A549 (cell line): ENCODE data around the gene PITPNM3. TPM values are rescaled to one million over a fixed set of nuclear protein-coding genes. Genes with fewer than 3 reads are reported as not detected.

Source experiments
- ATAC-seq, 2 experiments: fragments of 200-7000 bp in 1 of 2; fragments of >200 bp in 1 of 2; cut with Nextera tagmentation in 1 of 2; cut with Tn5 transposase in 1 of 2; 3 replicates each; pipeline versions ENCODE4 v1.8.0 to v1.9.1; 2018 to 2020; ENCODE audit warnings: mild to moderate bottlenecking in 1 of 2, moderate library complexity in 1 of 2
- CTCF ChIA-PET: fragments of 300-600 bp; sonication (Branson Sonifier 250); formaldehyde crosslinking; extraction: SDS; loops from one replicate; lab custom pipeline; 2021; ENCODE audit warnings: antibody characterized with exemption, inconsistent platforms; lab: Yijun Ruan, JAX
- POLR2A ChIA-PET: fragments of 350-600 bp; formaldehyde crosslinking; extraction: SDS; loops from one replicate; lab custom pipeline; 2021; ENCODE audit warnings: antibody characterized with exemption, inconsistent platforms; lab: Yijun Ruan, JAX
- DNase-seq, 2 experiments: peaks; one replicate each; pipeline versions ENCODE4 v3.0.0 to v3.0.0-alpha.2; 2011 to 2016; ENCODE audit warnings: low read depth in 1 of 2, low spot score in 1 of 2
- FAIRE-seq: peaks from 2 replicates; lab custom pipeline; 2011; peaks lifted over from hg19 to GRCh38; lab: Jason Lieb, UNC
- H3K27ac ChIP-seq, 2 experiments: fragments of >200 bp; sonication (Bioruptor Twin); formaldehyde crosslinking; 3 replicates each; pipeline ENCODE4 v1.5.1; 2016 to 2017
- H3K4me1 ChIP-seq: fragments of >200 bp; sonication (Bioruptor Twin); formaldehyde crosslinking; 3 replicates; pipeline ENCODE4 v1.6.1; 2016
- H3K4me2 ChIP-seq: fragments of >200 bp; sonication (Bioruptor Twin); formaldehyde crosslinking; 3 replicates; pipeline ENCODE4 v1.6.1; 2016
- H3K4me3 ChIP-seq: fragments of >200 bp; sonication (Bioruptor Twin); formaldehyde crosslinking; 3 replicates; pipeline ENCODE4 v1.5.1; 2016
- H3K9me3 ChIP-seq: fragments of >200 bp; sonication (Bioruptor Twin); formaldehyde crosslinking; 3 replicates; pipeline ENCODE4 v1.6.1; 2016
- ATOH8 ChIP-seq: fragments of 250-450 bp; sonication (Bioruptor Pico); IDR thresholded peaks from 2 replicates; pipeline ENCODE4 v1.5.0; 2020; ENCODE audit warnings: low read depth, mild to moderate bottlenecking, moderate library complexity
- CHD2 ChIP-seq: fragments of 150-350 bp; IDR thresholded peaks from 2 replicates; pipeline ENCODE4 v1.6.1; 2014; ENCODE audit warnings: low read length; ENCODE audit not compliant: partially characterized antibody
- EHMT2 ChIP-seq: fragments of 200-600 bp; sonication (generic); IDR thresholded peaks from 2 replicates; pipeline ENCODE4 v1.6.1; 2016; ENCODE audit warnings: antibody characterized with exemption, low read depth, mild to moderate bottlenecking, moderate library complexity
- HEYL ChIP-seq: fragments of 250-450 bp; sonication (Bioruptor Pico); IDR thresholded peaks from 2 replicates; pipeline ENCODE4 v1.8.0; 2021; ENCODE audit warnings: mild to moderate bottlenecking, moderate library complexity
- HOXB13 ChIP-seq: fragments of 250-450 bp; sonication (Bioruptor Pico); IDR thresholded peaks from 2 replicates; pipeline ENCODE4 v1.5.0; 2020; ENCODE audit warnings: low read depth, mild to moderate bottlenecking, moderate library complexity
- HOXB5 ChIP-seq: fragments of 250-450 bp; sonication (Bioruptor Pico); IDR thresholded peaks from 2 replicates; pipeline ENCODE4 v1.5.0; 2020; ENCODE audit warnings: mild to moderate bottlenecking, moderate library complexity
- KDM1A ChIP-seq: fragments of 200-600 bp; sonication (generic); IDR thresholded peaks from 2 replicates; pipeline ENCODE4 v1.6.1; 2016; ENCODE audit warnings: low read depth, mild to moderate bottlenecking
- MAZ ChIP-seq: fragments of 150-350 bp; IDR thresholded peaks from 2 replicates; pipeline ENCODE4 v1.6.1; 2014; ENCODE audit warnings: antibody characterized with exemption, low read depth, low read length, borderline replicate concordance
- PBX3 ChIP-seq: IDR thresholded peaks from 2 replicates; pipeline ENCODE4 v1.6.1; 2012
- RARB ChIP-seq: fragments of 250-450 bp; sonication (Bioruptor Pico); IDR thresholded peaks from 2 replicates; pipeline ENCODE4 v1.8.0; 2021; ENCODE audit warnings: mild to moderate bottlenecking, moderate library complexity
- REST ChIP-seq: fragments of 200-600 bp; sonication (generic); IDR thresholded peaks from 2 replicates; pipeline ENCODE4 v1.6.1; 2016; ENCODE audit warnings: antibody characterized with exemption, mild to moderate bottlenecking, moderate library complexity
- WGBS: methylation state at CpG from one replicate; pipeline ENCODE4 v1.1.6; 2017; ENCODE audit errors: missing lambda C conversion rate; 5-methylcytosine and 5-hydroxymethylcytosine counted together
- polyA plus RNA-seq, 4 experiments: library from polyadenylated mRNA; depleted of rRNA in 3 of 4; stranded (reverse); fragments of >200 nt; fragmentation: RNase III in 1 of 4; extraction: RNeasy Plus Mini Kit Qiagen cat#74134 plus additional on column Dnase treatment in 1 of 4; gene quantifications; 2 replicates in 3 of 4; 3 replicates in 1 of 4; pipeline ENCODE4 v1.2.3, GENCODE V29; 2011 to 2017
- TF ChIP-seq, protein P1 (sequence below): fragments of >200 bp; sonication (Bioruptor Twin); formaldehyde crosslinking; IDR thresholded peaks from 3 replicates; pipeline ENCODE4 v1.5.1; 2016

Gene PITPNM3
- polyA plus RNA-seq, 2 of the 4 experiments (the other 2 are of a cell fraction): 0.80 to 2.2 TPM

DNA sequence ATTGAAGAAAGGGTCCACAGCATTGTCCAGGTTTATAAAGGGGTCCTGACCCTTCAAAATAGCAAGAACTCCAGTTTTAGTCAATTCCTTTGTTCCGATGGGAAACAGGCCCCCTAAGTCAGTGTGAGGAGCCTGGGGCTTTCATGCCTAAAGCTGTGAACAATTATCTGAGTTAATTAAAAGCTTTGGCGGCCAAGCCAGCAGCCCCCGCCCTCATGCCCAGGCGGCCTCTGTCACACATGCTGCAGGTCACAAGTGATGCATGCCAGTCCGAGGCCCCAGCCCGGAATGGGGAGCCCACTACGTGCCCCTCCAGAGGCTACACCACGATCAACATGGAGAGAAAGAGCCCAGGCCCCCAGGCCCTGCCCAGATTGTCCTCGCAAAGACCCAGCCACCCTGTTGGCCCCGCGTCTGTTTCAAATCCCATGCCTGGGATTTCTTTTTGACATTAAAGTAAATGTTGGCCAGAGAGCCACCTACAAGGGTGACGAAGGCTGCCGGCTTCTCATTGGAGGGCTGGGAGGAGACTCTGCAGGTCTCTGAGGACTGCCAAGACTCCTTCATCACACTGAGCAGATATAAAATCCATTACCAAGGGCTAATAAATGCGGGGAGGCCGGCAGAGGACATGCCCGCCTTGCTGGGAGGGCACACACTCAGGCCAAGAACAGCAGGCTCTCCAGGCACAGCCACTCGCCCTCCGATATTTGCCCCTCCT lies 14.5 kb upstream of the PITPNM3 start:
- Histone ChIP-seq H3K27ac (no peak overlapping the region), H3K4me2 (no peak overlapping the region), H3K9me3 (no peaks in the 10 kb centered on the region), H3K4me1 (0 out of 3 replicates have a peak, but pooled peaks cover 8% of the 10 kb centered on the region), H3K4me3 (no peak overlapping the region)
- ChIA-PET CTCF (interaction anchor here (0.6 to 2.3 kb wide), 3 partner anchors 10 to 91 kb away, joined by 3 to 5 read pairs (median 4); no protein-coding TSS in a partner anchor), POLR2A (interaction anchor here (0.7 kb wide), 1 partner anchor 1379 kb away, joined by 4 read pairs; the partner anchor contains the start of gene ZNF594)
- FAIRE-seq: no peak
- TF ChIP-seq HOXB5 (CRISPR knock-in tag) (no peak), KDM1A (no peak)
- ATAC-seq: no peak
- 93% methylated on average over 18 of the region's 18 CpGs for whole genome bisulfite sequencing
- no peak for DNase-seq

DNA sequence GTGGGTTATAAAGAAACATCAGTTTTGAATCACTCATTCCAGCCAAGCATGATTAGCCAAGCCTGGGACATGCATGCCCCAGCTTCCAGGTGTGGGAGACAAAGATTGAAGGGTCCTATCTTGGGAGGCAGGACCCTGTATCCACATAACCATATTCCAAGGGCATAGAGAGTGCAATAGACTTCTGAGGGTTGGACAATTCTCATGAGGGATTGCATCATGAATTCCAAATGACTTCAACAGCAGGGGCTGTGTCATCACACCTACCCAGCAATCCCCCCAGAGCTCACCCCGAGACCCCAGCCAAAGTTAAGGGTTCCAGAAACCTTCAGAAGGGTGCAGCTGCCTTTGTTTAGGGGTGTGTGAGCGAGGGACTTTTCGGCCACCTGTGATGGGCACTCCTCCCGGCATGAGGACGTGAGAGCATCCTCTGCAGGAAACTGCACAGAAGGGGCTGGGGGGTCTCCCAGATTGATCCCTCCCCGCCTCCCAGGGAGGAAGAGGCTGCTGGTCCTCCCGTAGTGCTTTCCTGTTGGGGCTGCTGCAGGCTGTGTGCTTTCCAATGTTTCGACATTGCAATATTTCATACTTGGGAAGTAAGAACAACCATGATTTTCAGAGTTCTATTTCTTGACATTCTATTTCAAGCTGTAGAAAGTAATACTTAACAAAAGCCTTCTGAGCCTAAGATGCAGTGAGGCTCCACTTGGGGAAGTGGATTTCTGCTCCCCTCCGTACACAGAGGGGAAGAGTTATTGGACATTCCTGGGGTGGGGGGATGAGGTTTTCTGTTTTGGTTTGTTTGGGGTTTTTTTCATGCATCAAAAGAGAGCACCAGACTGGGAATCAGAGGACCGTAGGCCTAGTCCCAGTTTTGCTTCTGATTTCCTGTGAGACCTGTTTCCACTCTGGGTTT lies 13.3 kb upstream of the PITPNM3 start:
- ATAC-seq (no peak), FAIRE-seq (no peak), DNase-seq (no peak)
- no peak for TF ChIP-seq RARB
- TF ChIP-seq, protein P1, sequence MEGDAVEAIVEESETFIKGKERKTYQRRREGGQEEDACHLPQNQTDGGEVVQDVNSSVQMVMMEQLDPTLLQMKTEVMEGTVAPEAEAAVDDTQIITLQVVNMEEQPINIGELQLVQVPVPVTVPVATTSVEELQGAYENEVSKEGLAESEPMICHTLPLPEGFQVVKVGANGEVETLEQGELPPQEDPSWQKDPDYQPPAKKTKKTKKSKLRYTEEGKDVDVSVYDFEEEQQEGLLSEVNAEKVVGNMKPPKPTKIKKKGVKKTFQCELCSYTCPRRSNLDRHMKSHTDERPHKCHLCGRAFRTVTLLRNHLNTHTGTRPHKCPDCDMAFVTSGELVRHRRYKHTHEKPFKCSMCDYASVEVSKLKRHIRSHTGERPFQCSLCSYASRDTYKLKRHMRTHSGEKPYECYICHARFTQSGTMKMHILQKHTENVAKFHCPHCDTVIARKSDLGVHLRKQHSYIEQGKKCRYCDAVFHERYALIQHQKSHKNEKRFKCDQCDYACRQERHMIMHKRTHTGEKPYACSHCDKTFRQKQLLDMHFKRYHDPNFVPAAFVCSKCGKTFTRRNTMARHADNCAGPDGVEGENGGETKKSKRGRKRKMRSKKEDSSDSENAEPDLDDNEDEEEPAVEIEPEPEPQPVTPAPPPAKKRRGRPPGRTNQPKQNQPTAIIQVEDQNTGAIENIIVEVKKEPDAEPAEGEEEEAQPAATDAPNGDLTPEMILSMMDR: no peak
- no peak for TF ChIP-seq HOXB13 (CRISPR knock-in tag)
- no peak for TF ChIP-seq ATOH8 (CRISPR knock-in tag)
- TF ChIP-seq EHMT2: no peak
- TF ChIP-seq REST: no peak
- no peak for TF ChIP-seq PBX3
- no peak for TF ChIP-seq CHD2
- TF ChIP-seq MAZ: no peak
- TF ChIP-seq HEYL (CRISPR knock-in tag): no peak
- ChIA-PET POLR2A (interaction anchor here (0.6 kb wide), 1 partner anchor 38 kb away, joined by 3 read pairs; no protein-coding TSS in a partner anchor), CTCF (interaction anchor here (1.7 to 2.3 kb wide), 2 partner anchors 10 to 14 kb away, joined by 4 to 5 read pairs; no protein-coding TSS in a partner anchor)
- H3K4me2 ChIP-seq: no peak overlapping the region
- WGBS: 81% methylated on average over 10 of the region's 10 CpGs
- peak overlapping the region; percentile 6 to 61; a peak in 4 of 6 replicates for H3K27ac ChIP-seq
- H3K9me3 ChIP-seq: no peaks in the 10 kb centered on the region
- no peak overlapping the region for H3K4me3 ChIP-seq
- 0 out of 3 replicates have a peak, but pooled peaks cover 8% of the 10 kb centered on the region for H3K4me1 ChIP-seq
